Stimulated activated CD8-positive, alpha-beta memory T cell treated with anti-CD3 and anti-CD28 coated beads, Interleukin-15, amount 100 ng/mL, for 48 hours (primary cell): ENCODE results near the gene KCNG3.

Experiments used
- DNase-seq, 2 donors: peaks; one replicate each; pipeline ENCODE4 v3.0.0-alpha.2; 2020; ENCODE audit warnings: low read depth in 2 of 2

The KCNG3 gene, protein sequence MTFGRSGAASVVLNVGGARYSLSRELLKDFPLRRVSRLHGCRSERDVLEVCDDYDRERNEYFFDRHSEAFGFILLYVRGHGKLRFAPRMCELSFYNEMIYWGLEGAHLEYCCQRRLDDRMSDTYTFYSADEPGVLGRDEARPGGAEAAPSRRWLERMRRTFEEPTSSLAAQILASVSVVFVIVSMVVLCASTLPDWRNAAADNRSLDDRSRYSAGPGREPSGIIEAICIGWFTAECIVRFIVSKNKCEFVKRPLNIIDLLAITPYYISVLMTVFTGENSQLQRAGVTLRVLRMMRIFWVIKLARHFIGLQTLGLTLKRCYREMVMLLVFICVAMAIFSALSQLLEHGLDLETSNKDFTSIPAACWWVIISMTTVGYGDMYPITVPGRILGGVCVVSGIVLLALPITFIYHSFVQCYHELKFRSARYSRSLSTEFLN

DNA sequence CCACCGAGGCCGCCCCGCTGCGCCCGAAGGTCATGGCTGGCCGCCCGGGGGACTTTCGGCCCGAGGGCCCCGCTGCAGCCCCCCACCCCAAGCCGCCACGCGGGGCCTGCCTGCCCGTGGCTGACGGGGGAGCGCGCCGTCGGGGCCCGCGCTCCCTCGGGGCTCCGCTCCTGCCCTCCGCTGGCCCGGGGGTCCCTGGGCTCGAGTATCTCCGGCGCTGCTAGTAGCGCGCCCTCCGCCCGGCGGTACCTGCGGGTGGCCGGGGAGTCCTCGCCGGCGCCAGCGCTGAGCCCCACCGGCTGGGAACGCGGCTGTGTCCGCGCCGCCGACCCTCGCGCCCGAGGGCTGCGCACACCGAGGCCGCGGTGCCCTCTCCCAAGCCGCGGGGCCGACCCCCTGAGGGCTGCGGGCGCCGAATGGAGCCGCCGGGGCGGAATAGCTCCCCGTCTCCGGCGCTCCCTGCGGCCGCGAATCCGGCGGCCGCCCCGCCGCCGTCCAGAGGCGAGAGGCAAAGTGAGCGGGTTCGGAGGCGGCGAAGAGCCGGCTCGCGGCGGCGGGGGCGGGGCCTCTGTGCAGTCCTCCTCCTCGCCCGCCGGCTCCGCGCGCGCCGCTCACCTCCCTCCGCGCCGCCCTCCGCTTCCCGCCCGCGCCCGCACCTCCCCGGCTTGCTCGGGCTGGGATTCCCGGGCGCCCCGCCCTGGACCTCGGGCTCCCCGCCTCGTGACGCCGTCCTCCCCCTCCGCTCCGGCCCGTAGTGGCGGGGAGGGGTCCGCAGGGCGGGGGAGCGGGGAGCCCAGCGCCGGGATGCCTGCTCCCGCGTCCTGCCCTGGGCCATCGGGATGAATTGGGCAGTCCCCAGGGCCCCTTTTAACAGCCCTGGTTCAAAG is at the start of gene KCNG3:
Gene KCNG3 (minus strand): TSS at position 515 of the 887 bp plus-strand sequence. CDS start 481 bp downstream, at position 34.
- DNase-seq: peak; percentile 43 to 45

DNA sequence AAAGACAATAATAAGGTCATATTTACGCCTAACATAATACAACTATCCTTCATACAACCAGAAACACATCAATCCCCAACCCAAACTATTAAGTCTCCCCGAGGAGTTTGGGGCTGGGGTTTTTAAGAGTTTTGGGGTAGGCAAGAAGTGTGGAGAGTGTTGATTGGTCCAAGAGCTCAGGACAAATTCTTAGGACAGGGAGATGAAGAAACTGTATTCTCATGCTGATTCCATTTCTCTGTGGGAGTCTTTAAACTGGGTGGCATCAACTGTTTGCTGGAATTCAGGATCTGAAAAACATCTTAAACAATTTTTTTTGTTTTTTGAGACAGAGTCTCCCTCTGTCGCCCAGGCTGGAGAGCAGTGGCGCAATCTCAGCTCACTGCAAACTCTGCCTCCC is 49.1 kb upstream of the KCNG3 start:
- no peak for DNase-seq

DNA sequence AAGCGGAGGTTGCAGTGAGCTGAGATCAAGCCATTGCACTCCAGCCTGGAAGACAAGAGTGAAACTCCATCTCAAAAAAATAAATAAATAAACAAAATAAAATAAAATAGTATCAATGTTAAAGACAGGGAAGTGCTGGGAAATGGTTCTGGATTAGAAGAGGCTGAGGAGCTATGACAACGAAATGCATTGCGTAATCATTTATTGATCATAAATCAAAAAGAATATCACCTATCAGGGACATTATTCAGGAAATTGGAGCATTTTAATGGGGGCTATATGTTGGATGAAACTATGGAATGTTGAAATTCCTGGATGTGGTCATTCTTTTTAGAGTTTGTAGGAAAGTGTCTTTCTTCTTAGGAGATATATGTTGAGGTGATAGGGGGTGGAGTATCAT is 43.7 kb upstream of the KCNG3 start:
- DNase-seq: no peak

DNA sequence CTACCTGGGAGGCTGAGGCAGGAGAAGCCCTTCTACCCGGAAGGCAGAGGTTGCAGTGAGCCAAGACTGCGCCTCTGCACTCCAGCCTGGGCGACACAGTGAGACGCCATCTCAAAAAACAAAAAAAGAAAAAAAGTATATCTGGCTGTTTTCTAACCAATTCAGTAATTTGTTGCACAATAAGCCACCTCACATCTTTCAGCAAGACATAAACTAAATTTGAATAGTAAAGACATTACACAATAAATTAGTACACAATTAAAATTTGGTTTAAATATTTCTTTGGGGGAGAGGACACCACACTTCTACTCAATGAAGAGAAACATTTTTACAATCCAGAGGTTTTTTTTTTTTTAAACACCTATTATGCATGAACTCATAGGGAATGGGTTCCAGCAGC is 38.6 kb upstream of the KCNG3 start:
- DNase-seq: no peak

DNA sequence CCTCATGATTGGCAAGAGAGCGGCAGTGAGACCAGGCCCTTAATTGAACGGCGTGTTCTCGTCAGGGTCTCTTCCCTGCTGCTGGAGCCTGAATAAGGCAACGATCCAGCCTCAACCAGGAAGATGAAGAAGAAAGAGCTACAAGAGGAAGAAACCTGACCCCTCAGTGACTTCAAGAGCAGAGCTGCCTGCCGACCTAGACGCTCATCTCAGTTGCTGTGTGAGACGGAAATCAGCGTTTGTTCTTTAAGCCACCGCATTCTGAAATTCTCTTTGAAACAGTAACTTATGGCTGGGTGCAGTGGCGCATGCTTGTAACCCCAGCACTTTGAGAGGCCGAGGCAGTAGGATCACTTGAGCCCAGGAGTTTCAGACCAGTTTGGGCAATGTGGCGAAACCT is 29.6 kb upstream of the KCNG3 start:
- DNase-seq: no peak

DNA sequence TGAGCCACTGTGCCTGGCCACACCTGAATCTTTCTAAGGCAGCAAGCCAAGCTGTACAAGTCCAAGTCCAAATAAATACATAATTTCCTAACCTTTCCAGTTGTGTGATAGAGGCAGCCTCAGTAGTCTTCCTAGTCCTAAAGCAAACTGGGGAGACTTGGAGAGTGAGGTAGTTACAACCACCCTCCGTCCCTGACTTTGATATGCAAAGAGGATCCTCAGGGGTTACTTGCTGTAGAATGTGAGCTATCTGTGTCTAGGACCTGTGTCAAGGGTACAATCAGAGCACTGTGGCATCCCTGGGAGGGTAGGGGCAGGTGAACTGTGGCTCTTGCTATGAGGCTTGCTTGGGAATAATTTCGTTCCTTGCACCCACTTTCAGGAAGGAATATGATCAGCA is 28.3 kb upstream of the KCNG3 start:
- DNase-seq: no peak

DNA sequence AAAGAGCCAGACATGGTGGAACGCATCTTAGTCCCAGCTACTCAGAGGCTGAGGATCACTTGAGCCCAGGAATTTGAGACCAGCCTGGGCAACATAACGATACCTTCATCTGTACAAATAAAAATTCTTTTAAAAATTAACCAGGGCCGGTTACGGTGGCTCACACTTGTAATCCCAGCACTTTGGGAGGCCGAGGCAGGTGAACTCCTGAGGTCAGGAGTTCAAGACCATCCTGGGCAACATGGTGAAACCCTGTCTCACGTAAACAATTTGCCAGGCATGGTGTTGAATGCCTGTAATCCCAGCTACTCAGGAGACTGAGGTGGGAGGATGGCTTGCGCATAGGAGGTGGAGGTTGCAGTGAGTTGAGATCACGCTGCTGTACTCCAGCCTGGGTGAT is 25.8 kb upstream of the KCNG3 start:
- no peak for DNase-seq

DNA sequence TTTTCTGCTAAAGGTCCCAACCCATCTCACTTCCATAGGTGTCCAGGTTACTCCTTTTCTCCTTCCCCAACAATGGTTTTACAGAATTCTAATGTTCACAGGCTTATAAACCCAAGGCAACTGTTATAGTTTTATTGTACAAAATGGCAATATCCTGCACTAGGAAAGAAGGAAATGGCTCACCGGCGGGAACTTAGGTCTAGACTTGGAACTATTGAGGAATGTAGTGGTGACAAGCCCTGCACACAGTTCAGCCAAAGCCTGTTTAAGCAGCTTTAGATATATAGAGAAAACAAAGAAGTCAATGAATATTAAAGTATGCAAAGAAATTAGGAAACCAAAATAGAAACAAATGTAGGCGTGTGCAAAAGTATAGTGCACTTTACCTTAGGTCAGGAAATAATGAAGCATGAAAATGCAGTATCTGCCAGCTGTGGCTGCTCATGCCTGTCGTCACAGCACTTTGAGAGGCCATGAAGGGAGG is 22.7 kb upstream of the KCNG3 start:
- DNase-seq: no peak

DNA sequence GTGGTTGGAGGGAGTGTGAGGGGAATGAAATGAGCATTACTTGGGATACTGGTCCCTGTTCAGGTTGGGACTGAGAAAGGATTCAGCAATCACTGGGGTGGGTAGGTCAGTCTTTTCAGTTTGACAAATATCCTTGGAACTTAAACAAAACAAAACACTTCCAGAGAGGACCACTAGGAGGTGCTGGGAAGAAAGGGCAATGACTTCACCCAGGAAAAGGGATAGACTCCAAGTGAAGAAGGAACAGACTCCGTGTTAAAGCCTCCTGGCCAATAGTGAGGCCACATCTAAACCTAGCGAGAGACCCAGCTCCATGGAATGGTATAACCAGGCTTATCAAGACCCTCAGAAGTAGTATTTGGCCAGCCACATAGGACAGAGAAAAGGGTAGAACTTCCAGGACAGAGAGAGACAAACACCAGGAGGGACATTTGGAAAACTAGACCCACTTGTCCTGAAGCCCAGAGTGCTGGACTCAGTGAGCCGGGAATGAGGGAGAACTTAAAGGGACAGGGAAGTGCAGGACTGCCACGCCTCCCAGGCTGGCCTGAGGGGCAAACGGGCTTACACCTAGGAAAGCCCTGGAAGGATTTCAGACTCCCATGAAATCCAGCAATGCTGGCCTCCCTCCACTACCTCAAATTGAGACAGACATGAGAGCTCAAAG is 19.6 kb upstream of the KCNG3 start:
- no peak for DNase-seq

DNA sequence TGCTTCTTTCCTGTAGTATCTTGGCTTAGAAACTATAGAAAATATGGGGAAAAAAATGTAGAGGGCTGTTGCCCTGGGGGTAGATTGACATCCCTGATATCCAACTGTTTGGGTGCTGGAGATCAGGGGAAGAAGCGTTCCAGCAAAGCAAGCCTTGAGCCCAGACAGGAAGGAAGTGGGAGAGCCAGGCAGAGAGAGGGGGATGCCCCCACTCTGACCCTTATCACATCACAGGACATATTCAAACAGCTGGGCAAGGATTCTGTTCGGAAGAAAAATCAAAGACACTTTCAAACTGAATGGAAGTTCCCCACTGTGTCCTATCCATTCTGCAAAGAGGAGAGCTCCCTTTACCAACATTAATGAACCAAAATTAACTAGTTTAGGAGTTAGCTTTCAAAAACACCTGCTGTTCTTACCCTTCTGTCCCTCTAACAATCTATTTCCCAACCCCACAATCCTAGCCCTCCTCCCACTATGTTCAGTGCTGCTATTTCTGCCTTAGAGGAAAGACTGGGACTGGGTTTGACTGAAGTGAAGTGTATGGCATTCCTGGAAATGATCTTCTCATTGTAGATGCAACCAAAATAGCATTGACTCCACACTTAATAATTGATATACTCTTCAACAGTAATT is 16.9 kb upstream of the KCNG3 start:
- DNase-seq: no peak

DNA sequence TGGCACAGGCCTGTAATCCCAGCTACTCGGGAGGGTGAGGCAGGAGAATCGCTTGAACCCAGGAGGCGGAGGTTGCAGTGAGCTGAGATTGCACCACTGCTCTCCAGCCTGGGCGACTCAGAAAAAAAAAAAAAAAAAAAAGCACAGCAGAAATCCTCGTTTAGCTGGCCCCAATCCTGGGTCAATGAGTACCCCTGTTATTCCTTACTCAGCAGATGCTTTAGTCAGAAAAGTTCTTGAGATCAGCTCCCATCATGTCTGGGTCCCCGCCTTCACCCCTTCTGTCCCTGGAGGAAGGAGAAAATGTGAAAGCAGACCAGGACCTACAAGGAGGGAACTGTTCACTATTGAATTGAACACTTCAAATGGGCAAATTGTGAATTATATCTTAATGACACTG is 16.4 kb upstream of the KCNG3 start:
- no peak for DNase-seq

DNA sequence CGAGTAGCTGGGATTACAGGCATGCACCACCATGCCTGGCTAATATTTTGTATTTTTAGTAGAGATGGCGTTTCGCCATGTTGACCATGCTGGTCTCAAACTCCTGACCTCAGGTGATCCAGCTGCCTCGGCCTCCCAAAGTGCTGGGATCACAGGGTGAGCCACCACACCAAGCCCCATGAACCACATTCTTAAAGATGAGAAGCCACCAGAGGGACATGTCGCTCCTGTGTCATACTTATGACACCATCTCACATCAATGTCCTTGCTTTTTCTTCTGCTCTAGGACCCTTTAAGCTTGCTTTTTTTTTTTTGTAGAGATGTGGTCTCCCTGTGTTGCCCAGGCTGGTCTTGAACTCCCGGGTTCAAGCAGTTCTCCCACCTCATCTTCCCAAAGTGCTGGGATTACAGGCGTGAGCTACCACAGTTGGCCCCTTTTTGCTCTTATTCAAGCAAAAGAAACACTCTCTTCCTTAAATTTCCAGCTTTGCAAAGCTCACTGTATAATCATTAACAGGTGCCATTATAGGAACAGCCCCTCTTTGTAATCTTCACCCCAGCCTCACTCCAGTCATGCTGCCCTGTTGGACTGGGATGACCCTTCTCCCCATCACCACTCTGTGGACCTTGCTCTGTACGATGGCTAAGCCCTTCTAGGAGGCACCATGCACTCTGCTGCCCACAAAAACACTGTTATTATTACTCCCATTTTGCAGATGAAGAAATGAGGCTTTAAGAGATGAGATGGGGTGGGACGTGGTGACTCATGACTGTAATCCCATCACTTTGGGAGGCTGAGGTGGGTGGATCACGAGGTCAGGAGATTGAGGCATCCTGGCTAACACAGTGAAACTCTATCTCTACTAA is 10.8 kb upstream of the KCNG3 start:
- DNase-seq: no peak

DNA sequence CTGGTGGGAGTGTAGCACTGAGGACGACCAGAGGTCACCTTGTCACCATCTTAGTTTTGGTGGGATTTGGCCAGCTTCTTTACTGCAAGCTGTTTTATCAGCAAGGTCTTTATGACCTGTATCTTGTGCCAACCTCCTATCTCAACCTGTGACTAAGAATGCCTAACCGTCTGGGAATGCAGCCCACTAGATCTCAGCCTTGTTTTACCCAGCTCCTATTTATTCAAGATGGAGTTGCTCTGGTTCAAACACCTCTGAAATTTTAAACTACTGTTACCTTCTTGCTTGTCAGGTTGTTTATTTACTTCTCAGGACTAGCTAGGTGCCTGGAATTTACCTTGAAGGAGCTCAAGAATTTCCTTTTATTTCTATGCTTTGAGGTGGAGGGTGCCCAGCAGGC is 9.5 kb upstream of the KCNG3 start:
- no peak for DNase-seq

DNA sequence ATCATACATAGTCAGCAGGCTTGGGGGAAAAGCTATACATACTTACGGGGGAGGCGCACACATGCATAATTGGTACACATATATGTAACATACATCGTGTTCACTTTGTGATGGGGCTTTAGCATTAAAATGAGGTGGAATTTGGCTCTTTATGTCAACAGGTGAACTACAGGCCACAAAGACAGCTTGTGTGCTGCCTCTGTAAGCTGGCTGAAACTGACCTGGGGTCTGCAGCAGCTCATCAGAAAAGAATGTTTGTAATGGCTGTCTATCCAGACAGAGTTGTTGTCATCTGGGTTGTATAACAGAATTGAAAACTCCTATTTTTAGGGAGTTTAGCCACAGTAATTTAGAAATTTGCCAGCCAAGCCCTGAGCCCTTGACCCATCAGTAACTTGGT is 4.7 kb upstream of the KCNG3 start:
- DNase-seq: no peak

DNA sequence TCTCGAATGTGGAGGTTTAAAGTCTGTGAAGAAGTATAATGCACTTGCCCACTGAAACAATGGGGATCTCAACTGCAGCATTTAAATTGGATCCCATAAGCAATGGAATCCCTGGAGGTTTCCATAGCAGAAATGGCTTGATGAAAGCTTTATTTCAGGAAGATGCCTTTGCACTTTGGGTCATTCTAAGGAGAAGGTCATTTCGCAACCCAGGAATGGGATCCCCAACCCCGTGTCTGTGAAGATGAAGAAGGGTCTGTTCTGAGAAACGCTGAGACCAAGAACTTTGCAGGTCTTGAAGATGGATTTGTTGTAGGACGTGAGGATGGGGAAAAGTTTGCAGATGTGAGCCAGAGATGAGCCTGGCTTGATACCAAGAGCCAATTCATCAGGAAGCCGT is 1.8 kb upstream of the KCNG3 start:
- no peak for DNase-seq

DNA sequence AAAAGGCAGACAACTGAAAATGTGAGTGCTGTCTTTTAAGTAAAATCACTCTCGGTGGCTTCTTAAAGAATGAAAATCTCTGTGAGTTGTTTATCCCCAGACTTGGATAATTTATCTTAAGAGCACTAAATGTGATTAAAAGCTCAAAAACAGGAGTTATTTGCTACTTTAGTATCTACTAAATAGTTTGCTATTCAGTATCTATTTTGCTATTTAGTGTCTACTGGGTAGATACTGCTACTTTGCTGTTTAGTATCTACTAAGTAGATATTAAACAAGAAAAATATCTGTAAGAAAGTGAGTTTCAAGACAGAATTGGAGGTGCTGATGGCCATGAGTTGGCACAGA is 1.4 kb upstream of the KCNG3 start:
- DNase-seq: no peak

DNA sequence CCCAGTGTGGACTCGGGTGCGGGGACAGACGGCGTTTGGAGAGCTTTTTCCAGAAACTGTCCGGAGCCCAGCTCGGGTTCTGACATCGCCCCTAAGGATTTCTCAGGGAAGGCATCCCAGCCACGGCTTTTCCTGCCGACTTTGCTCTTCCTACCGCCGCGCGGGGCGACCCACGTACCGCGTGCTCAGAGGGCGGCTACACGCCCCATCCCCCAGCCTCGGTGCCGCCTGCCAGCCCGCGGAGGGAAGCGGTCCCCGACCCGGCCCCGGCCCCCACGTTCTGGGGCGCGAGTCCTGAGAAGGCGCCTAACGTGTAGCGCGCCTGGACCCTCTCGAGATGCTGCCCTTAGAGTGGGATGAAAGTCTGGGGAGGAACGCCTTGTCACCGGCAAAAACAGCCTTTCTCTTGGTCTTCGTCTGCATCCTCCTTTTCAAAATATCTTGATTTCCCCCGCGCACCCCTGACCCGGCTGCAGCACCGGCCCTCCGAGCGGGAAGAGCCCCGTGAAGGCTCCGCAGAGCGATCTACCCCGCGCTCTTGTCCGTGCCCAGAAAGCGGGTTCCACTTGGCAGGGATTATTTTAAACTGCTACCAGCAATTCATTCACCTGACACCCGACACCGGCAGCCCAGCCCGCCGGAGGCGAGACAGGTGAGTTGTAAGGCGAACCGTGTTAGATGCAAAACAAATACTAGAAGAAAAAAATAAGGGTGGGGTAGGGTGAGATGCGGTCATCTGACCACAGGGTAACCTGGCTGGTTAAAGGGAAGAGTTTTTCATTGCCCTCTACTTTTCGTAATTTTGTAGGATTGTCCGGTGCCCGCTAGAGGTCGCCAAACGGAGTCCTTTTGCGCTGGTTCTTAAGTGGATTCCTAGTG is 812 bp upstream of the KCNG3 start:
- peak; percentile 49 to 51 for DNase-seq

DNA sequence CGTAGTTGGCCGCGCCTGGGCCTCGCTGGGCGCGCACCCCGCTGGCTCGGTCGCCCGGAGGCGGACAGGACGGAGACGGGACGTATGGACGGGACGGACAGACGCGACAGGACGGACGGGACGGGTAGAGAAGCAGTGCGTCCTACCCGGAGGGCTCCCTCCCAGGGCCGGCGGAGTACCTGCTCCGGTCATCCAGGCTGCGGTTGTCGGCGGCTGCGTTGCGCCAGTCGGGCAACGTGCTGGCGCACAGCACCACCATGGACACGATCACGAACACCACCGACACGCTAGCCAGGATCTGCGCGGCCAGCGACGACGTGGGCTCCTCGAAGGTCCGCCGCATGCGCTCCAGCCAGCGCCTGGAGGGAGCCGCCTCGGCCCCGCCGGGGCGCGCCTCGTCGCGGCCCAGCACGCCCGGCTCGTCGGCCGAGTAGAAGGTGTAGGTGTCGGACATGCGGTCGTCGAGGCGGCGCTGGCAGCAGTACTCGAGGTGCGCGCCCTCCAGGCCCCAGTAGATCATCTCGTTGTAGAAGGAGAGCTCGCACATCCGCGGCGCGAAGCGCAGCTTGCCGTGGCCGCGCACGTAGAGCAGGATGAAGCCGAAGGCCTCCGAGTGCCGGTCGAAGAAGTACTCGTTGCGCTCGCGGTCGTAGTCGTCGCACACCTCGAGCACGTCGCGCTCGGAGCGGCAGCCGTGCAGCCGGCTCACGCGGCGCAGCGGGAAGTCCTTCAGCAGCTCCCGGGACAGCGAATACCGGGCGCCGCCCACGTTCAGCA is 903 bp downstream of the KCNG3 start:
- peak; percentile 4 to 16 for DNase-seq

DNA sequence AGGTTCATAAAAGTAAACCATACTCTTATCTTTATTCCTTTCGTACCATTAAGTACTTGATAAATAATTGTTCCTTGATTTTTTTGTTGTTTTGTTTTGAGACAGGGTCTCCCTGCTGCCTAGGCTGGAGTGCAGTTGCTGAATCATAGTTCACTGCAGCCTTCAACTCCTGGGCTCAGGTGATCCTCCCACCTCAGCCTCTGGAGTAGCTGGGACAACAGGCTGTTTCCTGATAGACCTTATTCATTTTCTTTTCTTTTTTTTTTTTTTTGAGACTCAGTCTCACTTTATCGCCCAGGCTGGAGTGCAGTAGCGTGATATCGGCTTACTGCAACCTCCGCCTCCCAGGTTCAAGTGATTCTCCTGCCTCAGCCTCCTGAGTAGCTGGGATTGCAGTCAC is 5.5 kb downstream of the KCNG3 start:
- DNase-seq: no peak
